IPS DF 6.9 (cell line): ENCODE data around the gene ZDHHC13.

Experiments
- DNase-seq: peaks from one replicate; pipeline ENCODE4 v3.0.0-alpha.2; 2013; ENCODE audit warnings: low read depth, low spot score
- H3K27ac ChIP-seq: one replicate; pipeline ENCODE4 v1.5.1; 2013; ENCODE audit warnings: low read length, control low read depth
- H3K27me3 ChIP-seq: 2 replicates; pipeline ENCODE4 v1.6.1; 2013; ENCODE audit warnings: mild to moderate bottlenecking, low read length; ENCODE audit not compliant: control insufficient read depth, insufficient read depth
- H3K36me3 ChIP-seq: 2 replicates; pipeline ENCODE4 v1.6.1; 2013; ENCODE audit warnings: low read length; ENCODE audit not compliant: control insufficient read depth, insufficient read depth
- H3K4me1 ChIP-seq: 2 replicates; pipeline ENCODE4 v1.6.1; 2013; ENCODE audit warnings: low read length; ENCODE audit not compliant: control insufficient read depth, insufficient read depth
- H3K4me3 ChIP-seq: 2 replicates; pipeline ENCODE4 v1.5.1; 2013; ENCODE audit warnings: mild to moderate bottlenecking, low read length
- H3K9me3 ChIP-seq: 2 replicates; pipeline ENCODE4 v1.6.1; 2013; ENCODE audit warnings: low read length, inconsistent platforms; ENCODE audit not compliant: control insufficient read depth, insufficient read depth
- WGBS: extraction: QIAGEN DNeasy Blood & Tissue Kit; methylation state at CpG from one replicate; pipeline ENCODE4 v1.1.7; 2013; ENCODE audit warnings: mixed read lengths, missing lambda C conversion rate; ENCODE audit not compliant: insufficient read length, insufficient coverage; 5-methylcytosine and 5-hydroxymethylcytosine counted together

The ZDHHC13 gene

GRCh38 chr11:19220903-19221724, 104.1 kb downstream of the ZDHHC13 start:
- H3K9me3 ChIP-seq: no peaks in the 10 kb centered on the region
- no peak overlapping the region for H3K27ac ChIP-seq
- no peaks in the 10 kb centered on the region for H3K27me3 ChIP-seq
- H3K36me3 ChIP-seq: peaks cover 8% of the 10 kb centered on the region; the same call in 1 of the 2 replicates
- H3K4me1 ChIP-seq: no peaks in the 10 kb centered on the region
- no CpG with 5 or more reads among the region's 3 CpGs for WGBS
- no peak for DNase-seq
- no peak overlapping the region for H3K4me3 ChIP-seq

GRCh38 chr11:19225123-19225522, 108.2 kb downstream of the ZDHHC13 start:
- no peak overlapping the region for H3K27ac ChIP-seq
- no peaks in the 10 kb centered on the region for H3K4me1 ChIP-seq
- peaks cover 11% of the 10 kb centered on the region; the same call in 1 of the 2 replicates for H3K36me3 ChIP-seq
- no peak for DNase-seq
- H3K27me3 ChIP-seq: no peaks in the 10 kb centered on the region
- no peak overlapping the region for H3K4me3 ChIP-seq
- no CpG with 5 or more reads among the region's 6 CpGs for WGBS
- no peaks in the 10 kb centered on the region for H3K9me3 ChIP-seq

- no peak for DNase-seq
- WGBS: no CpG with 5 or more reads among the region's 3 CpGs
- no peak overlapping the region for H3K27ac ChIP-seq
- no peaks in the 10 kb centered on the region for H3K9me3 ChIP-seq
- H3K4me1 ChIP-seq: no peaks in the 10 kb centered on the region
- no peaks in the 10 kb centered on the region for H3K27me3 ChIP-seq
- no peak overlapping the region for H3K4me3 ChIP-seq
- H3K36me3 ChIP-seq: peaks cover 11% of the 10 kb centered on the region; the same call in 1 of the 2 replicates
These were observed 108.6 kb downstream of the ZDHHC13 start for GRCh38 chr11:19225581-19225980.
